HG03159 (cell line): Measurements from ENCODE around the gene LEMD1.

Source experiments
- ATAC-seq: cut with Tn5 transposase; IDR thresholded peaks from one replicate; pipeline ENCODE4 v1.9.1; 2021; ENCODE audit warnings: mild to moderate bottlenecking, moderate library complexity; ENCODE audit not compliant: unreplicated experiment

The LEMD1 gene

GRCh38 chr1:205421798-205422197 lies at the start of gene LEMD1:
TSS of gene LEMD1 (minus strand) at chr1:205422056. CDS start at chr1:205420536, 1,520 bp downstream.
- no peak for ATAC-seq

GRCh38 chr1:205470131-205470530 lies 48.3 kb upstream of the LEMD1 start:
- ATAC-seq, result no peak

GRCh38 chr1:205466595-205467220 lies 44.9 kb upstream of the LEMD1 start:
- no peak for ATAC-seq

DNA sequence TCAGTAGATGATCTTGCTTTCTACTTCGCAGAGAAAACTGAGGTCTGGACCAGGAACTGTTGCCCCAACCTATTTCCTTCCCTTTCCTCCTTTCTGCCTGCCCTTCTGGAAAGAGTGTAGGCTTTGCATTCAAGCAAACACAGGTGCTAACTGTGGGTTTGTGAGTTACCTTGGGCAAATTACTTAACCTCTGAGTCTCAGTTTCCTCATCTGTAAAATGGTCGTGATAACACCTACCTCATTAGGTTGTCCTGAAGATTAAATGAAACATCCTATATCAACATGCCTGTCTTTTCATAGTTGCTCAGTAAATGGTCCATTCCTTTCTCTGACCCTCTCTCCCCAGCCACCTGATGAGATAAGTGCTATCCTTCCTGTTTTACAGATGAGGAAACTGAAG lies 43.5 kb upstream of the LEMD1 start:
- ATAC-seq, result no peak

GRCh38 chr1:205458777-205459566 lies 37.1 kb upstream of the LEMD1 start:
- ATAC-seq, result no peak

DNA sequence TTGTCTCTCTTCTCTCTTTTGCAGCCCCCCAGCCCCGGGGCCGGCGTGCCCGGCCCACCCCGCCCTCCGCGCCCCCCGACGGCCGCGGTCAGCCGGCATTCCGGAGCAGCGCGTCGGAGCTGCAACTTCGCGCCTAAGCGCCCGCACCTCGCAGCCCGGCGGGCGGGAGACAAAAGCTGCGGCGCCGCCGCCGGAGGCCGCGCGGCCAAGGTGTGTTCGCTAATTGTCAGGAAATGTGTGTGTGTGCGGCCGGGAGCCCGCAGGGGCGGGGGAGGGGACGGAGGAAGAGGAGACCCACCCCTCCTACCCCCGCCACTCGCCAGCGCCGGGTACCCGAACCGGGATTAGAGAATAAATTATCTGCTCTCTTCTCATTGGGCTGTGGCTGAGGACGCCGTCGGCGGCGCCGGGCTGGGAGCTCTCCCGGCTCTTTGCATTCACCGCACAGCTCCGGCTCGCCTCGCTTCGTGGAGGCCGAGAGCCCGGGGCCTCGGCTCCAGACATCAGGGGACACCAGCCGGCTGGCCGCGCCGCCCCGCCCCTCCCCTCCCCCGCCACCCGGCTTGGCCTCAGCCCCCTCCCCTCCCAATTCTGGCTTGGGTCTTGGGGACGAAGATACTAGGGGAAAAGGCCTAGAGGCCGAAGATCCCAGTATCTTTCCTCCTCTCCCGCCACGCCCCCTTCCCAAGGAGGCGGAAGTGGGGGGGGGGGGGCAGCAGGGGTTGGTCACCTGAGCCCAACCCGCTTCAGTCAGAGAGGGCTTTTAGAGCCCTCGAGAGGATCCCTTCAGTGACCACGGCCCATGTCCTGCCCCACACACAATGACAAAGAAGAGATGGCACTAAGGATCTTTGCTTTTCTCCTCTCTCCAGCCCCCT lies 35.3 kb upstream of the LEMD1 start:
- no peak for ATAC-seq

DNA sequence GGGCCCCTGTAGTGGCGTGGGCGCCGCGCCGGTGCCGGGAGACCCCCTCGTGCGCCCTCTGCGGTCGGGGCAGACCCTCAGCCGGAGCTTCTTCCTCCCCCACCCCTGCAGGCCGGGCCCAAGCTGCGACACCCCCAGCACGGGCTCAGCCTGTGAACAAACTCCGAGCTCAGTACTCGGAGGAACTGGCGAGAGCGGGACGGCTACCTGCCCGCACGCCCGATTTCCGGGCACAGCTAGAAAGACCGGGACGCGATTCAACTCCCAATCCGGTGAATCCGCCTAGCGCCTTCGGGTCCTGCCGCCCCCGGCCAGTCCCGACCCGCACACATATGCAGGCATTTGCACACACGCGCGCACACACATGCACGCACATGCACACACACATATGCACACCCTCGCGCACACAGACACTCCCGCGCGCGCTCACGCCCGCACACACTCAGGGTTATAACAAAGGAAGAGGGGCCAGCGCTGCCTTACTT lies 34.6 kb upstream of the LEMD1 start:
- ATAC-seq, result no peak

DNA sequence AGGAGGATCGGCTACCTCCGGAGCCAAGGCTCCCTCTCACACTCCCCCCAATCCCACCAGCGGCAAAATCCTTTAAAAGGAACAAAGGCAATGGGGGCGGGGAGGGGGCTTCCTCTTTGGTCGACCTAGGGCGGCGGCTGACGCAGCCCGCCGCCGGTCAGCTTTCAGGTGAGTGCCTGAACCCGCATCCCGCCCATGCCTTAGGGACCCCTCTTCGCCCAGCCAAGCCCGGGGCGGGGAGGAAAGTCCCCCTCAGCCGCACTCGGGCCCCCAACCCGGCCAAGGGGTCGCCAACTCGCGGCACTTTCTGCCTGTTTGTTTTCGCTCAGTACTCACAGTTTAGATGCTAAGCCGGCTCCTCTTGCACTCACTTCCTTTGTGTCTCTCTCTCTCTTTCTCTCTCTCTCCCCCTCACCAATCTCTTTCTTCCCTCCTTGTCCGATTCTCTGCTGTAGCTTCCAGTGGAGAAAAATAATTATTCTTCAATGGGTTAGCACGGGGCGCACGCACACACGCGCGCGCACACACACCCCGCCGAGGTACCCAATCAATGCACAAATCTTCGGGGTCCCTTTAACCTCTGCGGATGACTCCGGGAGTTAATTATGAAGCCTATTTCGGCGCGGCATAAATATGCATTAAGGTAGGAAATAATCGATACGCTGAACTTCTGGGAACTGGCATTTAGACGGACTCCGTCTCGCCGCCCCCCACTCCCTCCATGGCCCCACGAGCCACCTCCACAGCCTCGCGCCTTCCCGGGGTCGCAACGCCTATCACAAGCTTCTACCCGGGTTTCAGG lies 33.9 kb upstream of the LEMD1 start, which contains the start of gene BLACAT1:
BLACAT1 (minus strand) TSS at position 465 of the 802 bp plus-strand sequence.
- no peak for ATAC-seq

- no peak for ATAC-seq
Observed at GRCh38 chr1:205454903-205455335, 33.1 kb upstream of the LEMD1 start.

GRCh38 chr1:205453466-205453865 lies 31.6 kb upstream of the LEMD1 start:
- no peak for ATAC-seq

GRCh38 chr1:205452933-205453332 lies 31.1 kb upstream of the LEMD1 start:
- ATAC-seq, result no peak

- no peak for ATAC-seq
Observed at GRCh38 chr1:205452364-205452763, 30.5 kb upstream of the LEMD1 start.

DNA sequence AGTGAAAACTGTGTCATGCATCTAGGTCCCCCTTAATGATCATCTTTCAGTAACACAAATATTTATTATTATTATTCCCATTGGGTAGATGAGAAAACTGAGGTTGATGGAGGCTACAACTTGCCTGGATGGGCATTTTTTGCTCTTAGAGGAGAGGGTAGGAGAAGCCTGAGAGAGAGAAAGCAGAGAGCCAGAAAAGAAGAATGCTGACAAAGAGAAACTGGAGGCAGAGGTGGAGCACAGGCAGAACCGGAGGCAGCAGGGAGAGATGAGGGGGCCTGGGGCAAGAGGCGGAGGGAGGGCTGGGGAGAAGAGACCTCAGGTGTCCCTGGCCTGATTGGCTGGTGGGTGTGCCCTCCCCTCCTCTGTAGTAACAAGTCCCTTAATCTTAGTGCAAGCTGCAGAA lies 29.9 kb upstream of the LEMD1 start:
- ATAC-seq, result no peak

GRCh38 chr1:205451202-205451601 lies 29.3 kb upstream of the LEMD1 start:
- no peak for ATAC-seq

DNA sequence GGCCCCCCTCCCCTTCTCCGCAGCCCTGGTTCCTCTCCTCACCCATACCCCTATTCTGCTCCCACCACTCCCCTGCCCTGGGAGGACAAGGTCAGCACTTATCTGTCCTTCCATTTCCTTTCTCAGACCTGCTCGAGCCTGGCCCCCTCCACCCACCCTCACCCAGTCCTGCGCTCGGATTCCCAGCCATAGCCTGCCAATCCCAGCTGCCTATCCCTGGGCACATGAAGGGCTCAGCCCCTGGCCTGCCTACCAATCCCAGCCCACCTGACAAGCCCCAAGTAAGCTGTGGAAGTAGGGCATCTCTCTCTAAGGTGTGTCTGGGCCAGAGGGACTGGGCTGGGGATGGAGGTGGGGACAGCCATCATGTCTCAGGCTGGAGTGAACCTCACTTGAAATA lies 28.6 kb upstream of the LEMD1 start:
- ATAC-seq, result no peak

DNA sequence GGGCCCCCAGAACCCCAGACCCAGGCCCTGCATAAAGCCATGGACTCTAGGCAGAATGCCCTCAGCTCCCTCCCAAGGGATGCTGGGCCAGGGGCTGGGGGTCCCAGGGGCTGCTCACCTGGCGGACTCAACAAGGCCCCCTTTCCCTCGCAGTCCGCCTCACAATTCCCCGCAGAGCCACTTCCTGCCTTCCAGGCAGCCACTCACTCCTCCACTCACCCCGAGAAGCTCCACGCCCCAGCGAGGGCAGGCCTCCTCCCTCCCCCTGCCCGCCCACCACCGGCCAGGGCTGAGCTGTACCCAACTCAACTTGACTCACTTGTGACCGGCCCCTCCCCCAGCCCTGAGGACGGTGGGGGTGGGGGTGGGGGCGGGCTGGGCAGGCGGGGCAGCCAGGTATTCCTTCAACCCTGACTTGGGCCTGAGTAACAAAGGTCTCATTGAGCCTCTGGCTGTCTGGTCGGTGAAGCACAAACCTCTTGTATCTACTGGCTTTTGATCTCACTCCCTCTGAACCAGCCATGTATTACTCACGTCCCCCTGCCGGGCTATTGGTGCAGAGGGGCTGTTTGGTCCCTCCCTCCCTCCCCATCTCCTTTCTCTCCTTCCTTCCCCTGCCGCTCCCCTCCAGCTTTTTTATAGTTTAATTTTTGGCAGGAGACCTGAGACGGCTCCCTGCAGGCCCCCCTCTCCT lies 28.0 kb upstream of the LEMD1 start:
- ATAC-seq, result no peak

DNA sequence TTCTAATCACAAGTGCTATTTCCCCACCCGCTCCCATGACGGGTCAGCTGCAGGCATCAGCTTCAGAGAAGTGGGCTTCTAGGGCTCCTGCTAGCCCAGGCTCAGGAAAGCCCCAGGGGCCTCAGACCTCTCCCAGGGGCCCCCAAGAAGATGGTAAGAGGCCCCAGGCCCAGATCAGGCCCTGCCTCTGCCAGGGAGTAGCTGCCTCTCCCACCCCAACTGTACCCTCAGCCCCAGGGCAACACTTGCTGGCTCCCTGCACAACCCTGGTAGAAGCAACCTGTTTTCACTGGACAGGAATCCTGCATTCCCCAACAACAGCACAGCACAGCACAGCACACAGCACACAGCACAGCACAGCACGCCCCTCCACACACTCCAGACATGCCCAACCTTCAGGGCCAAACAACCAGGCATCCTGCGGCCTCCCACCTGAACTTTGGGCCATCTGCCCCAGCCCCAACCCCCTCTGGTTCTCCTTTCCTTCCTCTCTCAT lies 27.4 kb upstream of the LEMD1 start:
- ATAC-seq, result no peak

- no peak for ATAC-seq
Observed at GRCh38 chr1:205448540-205449253, 26.8 kb upstream of the LEMD1 start.
